KOPT-K1 (cell line): ENCODE data around the gene MSI1.

Source experiments
- H3K27ac ChIP-seq: fragments of 200-600 bp; sonication (generic); 2 replicates; pipeline ENCODE4 v1.5.1; 2016; ENCODE audit warnings: antibody characterized with exemption, mild to moderate bottlenecking, low read depth, low read length; ENCODE audit not compliant: poor library complexity, severe bottlenecking
- H3K36me3 ChIP-seq: fragments of 200-600 bp; sonication (generic); 2 replicates; pipeline ENCODE4 v1.5.1; 2017; ENCODE audit warnings: antibody characterized with exemption, mild to moderate bottlenecking, low read length, moderate library complexity; ENCODE audit not compliant: insufficient read depth
- H3K9me3 ChIP-seq: fragments of 200-600 bp; sonication (generic); 2 replicates; pipeline ENCODE4 v1.5.1; 2017; ENCODE audit warnings: antibody characterized with exemption, low read length, mild to moderate bottlenecking; ENCODE audit not compliant: insufficient read depth, poor library complexity, severe bottlenecking

The MSI1 gene

DNA sequence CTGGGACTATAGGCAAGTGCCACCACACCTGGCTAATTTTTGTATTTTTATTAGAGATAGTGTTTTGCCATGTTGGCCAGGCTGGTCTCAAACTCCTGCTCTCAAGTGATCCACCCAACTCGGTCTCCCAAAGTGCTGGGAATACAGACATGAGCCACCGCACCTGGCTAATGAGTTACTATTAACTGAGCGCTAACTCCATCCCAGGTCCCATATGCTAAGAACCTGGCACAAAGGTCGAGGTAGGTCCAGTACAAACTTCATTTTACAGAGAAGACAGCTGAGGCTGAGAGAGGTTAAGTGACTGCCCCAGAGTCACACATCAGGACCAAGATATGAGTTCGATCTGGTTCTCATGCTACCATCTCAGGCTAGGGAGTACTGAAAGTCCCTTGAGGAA lies 36.9 kb downstream of the MSI1 start:
- Histone ChIP-seq H3K27ac (no peak overlapping the region), H3K36me3 (no peaks in the 10 kb centered on the region), H3K9me3 (peaks cover 22% of the 10 kb centered on the region)

DNA sequence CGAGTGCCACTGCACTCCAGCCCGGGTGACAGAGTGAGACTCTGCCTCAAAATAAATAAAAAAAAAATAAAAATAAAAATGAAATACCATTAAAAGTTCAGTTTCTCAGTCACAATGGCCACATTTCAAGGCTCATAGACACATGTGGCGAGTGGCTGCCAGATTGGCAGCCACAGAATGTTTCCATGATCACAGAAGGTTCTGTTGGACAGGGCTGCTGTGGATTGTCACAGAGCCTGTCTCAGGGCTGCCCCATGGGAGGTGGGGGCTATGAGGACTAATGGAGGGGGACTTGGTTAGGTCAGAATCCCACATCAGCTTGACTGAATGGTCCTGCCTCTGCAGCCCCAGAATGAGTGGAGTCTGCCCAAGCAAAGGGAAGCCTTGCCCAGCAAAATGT lies 37.6 kb downstream of the MSI1 start:
- H3K36me3 ChIP-seq, result no peaks in the 10 kb centered on the region
- peaks cover 16% of the 10 kb centered on the region for H3K9me3 ChIP-seq
- H3K27ac ChIP-seq, result no peak overlapping the region

GRCh38 chr12:120328228-120328627 lies 40.7 kb downstream of the MSI1 start:
- Histone ChIP-seq H3K36me3 (no peaks in the 10 kb centered on the region), H3K27ac (no peak overlapping the region), H3K9me3 (no peaks in the 10 kb centered on the region)

GRCh38 chr12:120327593-120327992 lies 41.4 kb downstream of the MSI1 start, which contains the start of gene PLA2G1B:
Gene PLA2G1B, minus strand, starts transcription at chr12:120327779. Its CDS starts 26 bp downstream, at chr12:120327753.
- H3K36me3 ChIP-seq, result no peaks in the 10 kb centered on the region
- H3K9me3 ChIP-seq, result no peaks in the 10 kb centered on the region
- H3K27ac ChIP-seq, result no peak within 1 kb of the TSS

GRCh38 chr12:120324841-120325417 lies 44.0 kb downstream of the MSI1 start:
- H3K27ac ChIP-seq, result no peak overlapping the region
- no peaks in the 10 kb centered on the region for H3K9me3 ChIP-seq
- H3K36me3 ChIP-seq, result no peaks in the 10 kb centered on the region

GRCh38 chr12:120323772-120324171 lies 45.2 kb downstream of the MSI1 start:
- H3K27ac ChIP-seq, result no peak overlapping the region
- no peaks in the 10 kb centered on the region for H3K36me3 ChIP-seq
- no peaks in the 10 kb centered on the region for H3K9me3 ChIP-seq

DNA sequence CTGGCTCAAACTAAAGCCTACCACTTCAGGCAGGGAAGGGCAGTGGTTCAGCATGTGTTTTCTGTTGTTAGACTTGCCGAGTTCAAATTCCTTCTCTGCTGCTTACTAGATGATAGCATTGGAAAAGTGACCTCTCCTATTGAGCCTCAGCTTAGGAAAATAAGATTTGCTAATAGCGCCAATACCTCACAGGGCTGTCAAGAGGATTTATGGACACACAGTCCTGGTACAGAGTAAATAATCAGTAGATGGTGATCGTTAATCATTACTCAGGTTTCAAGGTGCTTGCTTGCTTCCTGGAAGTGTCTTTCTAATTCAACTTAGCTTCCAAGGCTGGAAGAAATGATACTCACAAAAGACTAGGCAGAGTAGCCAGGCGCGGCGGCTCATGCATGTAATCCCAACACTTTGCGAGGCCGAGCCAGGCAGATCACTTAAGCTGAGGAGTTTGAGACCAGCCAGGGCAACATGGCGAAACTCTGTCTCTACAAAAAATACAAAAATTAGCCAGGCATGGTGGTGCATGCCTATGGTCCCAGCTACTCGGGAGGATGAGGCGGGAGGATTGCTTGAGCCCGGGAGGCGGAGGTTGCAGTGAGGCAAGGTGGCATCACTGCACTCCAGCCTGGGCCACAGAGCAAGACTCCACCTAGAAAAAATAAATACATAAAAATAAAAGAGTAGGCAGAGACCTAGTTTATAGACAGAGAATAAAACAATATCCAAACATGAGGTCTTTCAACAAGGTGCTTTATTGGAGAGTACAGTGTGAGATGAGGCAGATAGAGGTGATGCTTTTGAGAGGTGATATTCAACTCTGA lies 47.4 kb downstream of the MSI1 start:
- Histone ChIP-seq H3K36me3 (no peaks in the 10 kb centered on the region), H3K9me3 (no peaks in the 10 kb centered on the region), H3K27ac (no peak overlapping the region)

GRCh38 chr12:120317224-120318105 lies 51.5 kb downstream of the MSI1 start:
- no peaks in the 10 kb centered on the region for H3K9me3 ChIP-seq
- peak overlapping the region; percentile 38 for H3K27ac ChIP-seq
- H3K36me3 ChIP-seq, result no peaks in the 10 kb centered on the region

DNA sequence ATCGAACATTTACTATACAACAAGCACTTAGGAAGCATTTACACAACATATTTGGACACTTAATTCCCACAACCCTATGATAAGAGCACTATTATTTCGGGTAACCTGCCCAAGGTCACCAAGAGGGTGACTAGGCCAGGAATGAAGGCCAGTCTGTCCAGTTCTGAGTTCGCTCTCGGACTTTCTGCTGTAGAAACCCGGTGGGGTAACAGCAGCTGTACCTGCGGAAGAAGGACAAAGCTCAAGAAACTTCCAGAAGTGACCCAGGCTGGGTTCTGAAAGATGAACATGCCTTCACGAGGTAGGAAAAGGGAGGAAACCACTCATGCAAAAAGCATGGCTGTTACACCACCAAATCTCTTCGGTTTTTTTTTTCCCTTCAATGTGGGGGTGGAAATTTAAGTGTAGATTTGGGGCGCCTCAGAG lies 52.2 kb downstream of the MSI1 start:
- no peaks in the 10 kb centered on the region for H3K36me3 ChIP-seq
- peak overlapping the region; percentile 38 for H3K27ac ChIP-seq
- H3K9me3 ChIP-seq, result no peaks in the 10 kb centered on the region

GRCh38 chr12:120314220-120314619 lies 54.7 kb downstream of the MSI1 start:
- Histone ChIP-seq H3K27ac (no peak overlapping the region), H3K36me3 (no peaks in the 10 kb centered on the region), H3K9me3 (no peaks in the 10 kb centered on the region)

GRCh38 chr12:120301962-120302815 lies 66.8 kb downstream of the MSI1 start, which contains the start of gene SIRT4:
Gene SIRT4, plus strand, starts transcription at chr12:120302321. Its CDS starts 1,241 bp downstream, at chr12:120303562.
- Histone ChIP-seq H3K36me3 (no peaks in the 10 kb centered on the region), H3K9me3 (no peaks in the 10 kb centered on the region), H3K27ac (peak within 1 kb of the TSS; percentile 34)

GRCh38 chr12:120292661-120293531 lies 76.1 kb downstream of the MSI1 start, which contains the start of gene RNU4-1:
Gene RNU4-1, minus strand, starts transcription at chr12:120293237.
- Histone ChIP-seq H3K36me3 (no peaks in the 10 kb centered on the region), H3K9me3 (no peaks in the 10 kb centered on the region), H3K27ac (peak within 1 kb of the TSS; percentile 93)

GRCh38 chr12:120292411-120292660 lies 76.6 kb downstream of the MSI1 start:
- H3K27ac ChIP-seq, result peak overlapping the region; percentile 93
- H3K36me3 ChIP-seq, result no peaks in the 10 kb centered on the region
- no peaks in the 10 kb centered on the region for H3K9me3 ChIP-seq
